ENCODE data around the gene DSCAM. TPM values are rescaled to one million over a fixed set of nuclear protein-coding genes. Genes with fewer than 3 reads are reported as not detected.

DSCAM gene
- polyA plus RNA-seq, 1 donor: 1.2 TPM

GRCh38 chr21:40254540-40255465 is 592.2 kb downstream of the DSCAM start:
- no peak for DNase-seq (ENCODE audit: low read depth)

GRCh38 chr21:40253112-40253511 is 593.8 kb downstream of the DSCAM start:
- DNase-seq (ENCODE audit: low read depth): no peak

- no peak for DNase-seq (ENCODE audit: low read depth)
These were observed 596.3 kb downstream of the DSCAM start for GRCh38 chr21:40250514-40251294.

- DNase-seq (ENCODE audit: low read depth): no peak
These were observed 602.0 kb downstream of the DSCAM start for GRCh38 chr21:40244981-40245380.

GRCh38 chr21:40243685-40244084 is 603.3 kb downstream of the DSCAM start:
- no peak for DNase-seq (ENCODE audit: low read depth)

- no peak for DNase-seq (ENCODE audit: low read depth)
These were observed 604.2 kb downstream of the DSCAM start for GRCh38 chr21:40242586-40243265.

- DNase-seq (ENCODE audit: low read depth): no peak
These were observed 611.4 kb downstream of the DSCAM start for GRCh38 chr21:40235528-40235927.

- no peak for DNase-seq (ENCODE audit: low read depth)
These were observed 615.0 kb downstream of the DSCAM start for GRCh38 chr21:40231979-40232378.

GRCh38 chr21:40227096-40227495 is 619.9 kb downstream of the DSCAM start:
- no peak for DNase-seq (ENCODE audit: low read depth)

GRCh38 chr21:40215941-40216340 is 631.0 kb downstream of the DSCAM start:
- no peak for DNase-seq (ENCODE audit: low read depth)

- DNase-seq (ENCODE audit: low read depth): no peak
These were observed 636.7 kb downstream of the DSCAM start for GRCh38 chr21:40210251-40210650.

GRCh38 chr21:40208948-40209345 is 638.0 kb downstream of the DSCAM start:
- DNase-seq (ENCODE audit: low read depth): no peak

- DNase-seq (ENCODE audit: low read depth): no peak
These were observed 638.6 kb downstream of the DSCAM start for GRCh38 chr21:40208206-40208947.

GRCh38 chr21:40200946-40201345 is 646.0 kb downstream of the DSCAM start:
- DNase-seq (ENCODE audit: low read depth): no peak

- DNase-seq (ENCODE audit: low read depth): no peak
These were observed 646.8 kb downstream of the DSCAM start for GRCh38 chr21:40200126-40200525.

GRCh38 chr21:40194185-40194980 is 652.6 kb downstream of the DSCAM start:
- DNase-seq (ENCODE audit: low read depth): no peak

GRCh38 chr21:40191616-40192015 is 655.3 kb downstream of the DSCAM start:
- no peak for DNase-seq (ENCODE audit: low read depth)

- no peak for DNase-seq (ENCODE audit: low read depth)
These were observed 655.8 kb downstream of the DSCAM start for GRCh38 chr21:40191196-40191595.

GRCh38 chr21:40187946-40188654 is 658.9 kb downstream of the DSCAM start:
- DNase-seq (ENCODE audit: low read depth): no peak

- DNase-seq (ENCODE audit: low read depth): no peak
These were observed 659.7 kb downstream of the DSCAM start for GRCh38 chr21:40187244-40187643.

All from forelimb muscle (tissue), 1 donor.